Left cardiac atrium (tissue), 4 donors: ENCODE data around the gene SMURF1. TPM values are rescaled to one million over a fixed set of nuclear protein-coding genes. Genes with fewer than 3 reads are reported as not detected.
A peak's percentile ranks its signal among the peaks of the same experiment; 100 is the strongest.

Source experiments
- ATAC-seq, 2 donors: fragments of 200-7000 bp; cut with Tn5 transposase; one replicate each; pipeline ENCODE4 v1.9.1; 2020; ENCODE audit warnings: mild to moderate bottlenecking in 2 of 2, moderate library complexity in 2 of 2
- DNase-seq: peaks from one replicate; pipeline ENCODE4 v3.0.0-alpha.2; 2020
- intact Hi-C, 2 donors: fragments of 100-400 bp; cut with DNase I; formaldehyde crosslinking; loops; one replicate each; pipeline versions ENCODE4 v1.14.1 to v1.15.1; 2022 to 2023
- total RNA-seq, 2 donors: library from RNA; stranded (reverse); fragmentation: NEBNext Ultra II Directional; extraction: Animal tissue kit (Norgen Biotek cat#: 25700); gene quantifications; one replicate each; pipeline ENCODE4 v1.2.1, GENCODE V29; 2021
- donor health status: DM: no; HTN: yes; CAD: no.
- donor health status: DM: no; HTN: yes; CAD: no; lungs with severe emphysema.
- donor health status: DM: yes; HTN: yes; CAD: no.
- donor health status: Dilated cardiomyopathy.

Gene SMURF1
- total RNA-seq, 2 donors from 2014 or later, result 11.2 to 15.7 TPM

GRCh38 chr7:99125505-99125865 lies 18.4 kb downstream of the SMURF1 start:
- intact Hi-C loops, result no loop called here
- ATAC-seq (no peak), DNase-seq (no peak)

- no peak for DNase-seq
- no peak for ATAC-seq
- intact Hi-C loops, result no loop called here
Observed at GRCh38 chr7:99124751-99125504, 19.0 kb downstream of the SMURF1 start.

- ATAC-seq, result peak in 1 of 2 donors; percentile 12
- intact Hi-C loops, result no loop called here
- DNase-seq, result no peak
Observed at GRCh38 chr7:99124236-99124635, 19.7 kb downstream of the SMURF1 start.

GRCh38 chr7:99123571-99124033 lies 20.3 kb downstream of the SMURF1 start:
- DNase-seq (no peak), ATAC-seq (peak in 1 of 2 donors; percentile 75)
- intact Hi-C loops, result no loop called here

GRCh38 chr7:99122762-99123161 lies 21.1 kb downstream of the SMURF1 start:
- no peak for ATAC-seq
- no peak for DNase-seq
- intact Hi-C loops, result no loop called here

- ATAC-seq (peak; percentile 45 to 82), DNase-seq (no peak)
Observed at GRCh38 chr7:99121496-99122021, 22.3 kb downstream of the SMURF1 start.

GRCh38 chr7:99120916-99121315 lies 23.0 kb downstream of the SMURF1 start:
- peak in 1 of 2 donors; percentile 15 for ATAC-seq
- intact Hi-C loops, result no loop called here
- no peak for DNase-seq

More at GRCh38 chr7:99121496-99122021, 22.3 kb downstream of the SMURF1 start:
- intact Hi-C loops, result no loop called here

GRCh38 chr7:99120501-99120900 lies 23.4 kb downstream of the SMURF1 start:
- peak; percentile 43 to 60 for ATAC-seq
- DNase-seq, result no peak
- intact Hi-C loops, result no loop called here

- ATAC-seq (no peak), DNase-seq (no peak)
- intact Hi-C loops, result no loop called here
Observed at GRCh38 chr7:99118077-99118476, 25.8 kb downstream of the SMURF1 start.

GRCh38 chr7:99116144-99116543 lies 27.8 kb downstream of the SMURF1 start:
- DNase-seq, result no peak
- no peak for ATAC-seq
- intact Hi-C loops, result no loop called here

GRCh38 chr7:99115379-99115778 lies 28.5 kb downstream of the SMURF1 start:
- intact Hi-C loops, result no loop called here
- DNase-seq (no peak), ATAC-seq (no peak)

- intact Hi-C loops, result no loop called here
- ATAC-seq (no peak), DNase-seq (no peak)
Observed at GRCh38 chr7:99112979-99113378, 30.9 kb downstream of the SMURF1 start.

- intact Hi-C loops, result no loop called here
- no peak for DNase-seq
- ATAC-seq, result no peak
Observed at GRCh38 chr7:99112097-99112496, 31.8 kb downstream of the SMURF1 start.

- DNase-seq, result no peak
- ATAC-seq, result no peak
- intact Hi-C loops, result no loop called here
Observed at GRCh38 chr7:99111591-99111990, 32.3 kb downstream of the SMURF1 start.

- peak; percentile 35 to 83 for ATAC-seq
- intact Hi-C loops, result no loop called here
- no peak for DNase-seq
Observed at GRCh38 chr7:99109108-99110051, 34.5 kb downstream of the SMURF1 start.

- no peak for DNase-seq
- intact Hi-C loops, result no loop called here
- no peak for ATAC-seq
Observed at GRCh38 chr7:99108613-99109012, 35.3 kb downstream of the SMURF1 start.

- ATAC-seq (no peak), DNase-seq (no peak)
- intact Hi-C loops, result no loop called here
Observed at GRCh38 chr7:99106821-99107241, 37.1 kb downstream of the SMURF1 start.

GRCh38 chr7:99106411-99106810 lies 37.5 kb downstream of the SMURF1 start:
- intact Hi-C loops, result no loop called here

GRCh38 chr7:99105756-99106155 lies 38.2 kb downstream of the SMURF1 start:
- intact Hi-C loops, result no loop called here
- ATAC-seq (no peak), DNase-seq (no peak)

More at GRCh38 chr7:99106411-99106810, 37.5 kb downstream of the SMURF1 start:
- ATAC-seq (peak in 1 of 2 donors; percentile 45), DNase-seq (no peak)

- intact Hi-C loops, result no loop called here
- no peak for ATAC-seq
- DNase-seq, result no peak
Observed at GRCh38 chr7:99104631-99105030, 39.3 kb downstream of the SMURF1 start.
